ENCODE data around the gene SHANK1. TPM values are rescaled to one million over a fixed set of nuclear protein-coding genes. Genes with fewer than 3 reads are reported as not detected.
"Not testable (repeated sequence)": the region's sequence is repeated elsewhere in the genome, so short reads cannot be mapped to it uniquely, and the experiment has no call there.

Gene SHANK1
- polyA plus RNA-seq (2013): 3.9 TPM

DNA sequence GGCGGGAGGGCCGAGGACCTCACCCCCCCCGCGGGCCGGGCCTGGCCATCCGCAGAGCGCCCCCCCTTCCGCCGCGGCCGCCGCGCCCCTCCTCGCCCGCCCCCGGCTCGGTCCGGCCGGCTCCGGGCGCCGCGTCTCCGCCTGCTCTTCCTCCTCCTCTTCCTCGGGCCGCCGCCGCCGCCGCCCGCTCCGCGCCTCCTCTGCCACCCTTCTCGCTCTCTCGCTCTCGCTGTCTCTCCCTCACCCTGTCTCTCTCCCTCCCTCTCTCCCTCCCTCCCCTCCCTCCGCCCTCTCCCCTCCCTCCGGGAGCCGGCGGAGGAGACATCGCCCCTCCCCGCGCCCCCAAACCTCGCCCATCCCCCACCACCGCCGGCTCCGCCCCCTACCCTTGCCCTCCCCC is at the start of gene SHANK1:
SHANK1 (minus strand) TSS at position 237 of the 400 bp plus-strand sequence. CDS start 2,883 bp downstream, outside the sequence.
- H3K27ac ChIP-seq (ENCODE audit: insufficient read depth in 1 of 2, low read depth in 1 of 2, low read length in 2 of 2, poor library complexity in 1 of 2, severe bottlenecking in 2 of 2): no peak within 1 kb of the TSS
- peak within 1 kb of the TSS in 3 of 7 experiments; percentile 26 to 55 (median 28) for H3K4me3 ChIP-seq (ENCODE audit: control insufficient read depth in 1 of 7, extremely low read depth in 1 of 7, insufficient read depth in 4 of 7, low read depth in 2 of 7, low read length in 6 of 7)
- peaks cover 0 to 83% (median 29%) of the 10 kb centered on the region in 5 experiments for H3K27me3 ChIP-seq (replicated peaks in 2 of 5; ENCODE audit: control insufficient read depth in 4 of 5, insufficient read depth in 5 of 5, low read length in 4 of 5)
- H3K9me3 ChIP-seq (ENCODE audit: control extremely low read depth in 1 of 5, control insufficient read depth in 4 of 5, insufficient read depth in 2 of 5, low read depth in 1 of 5, low read length in 4 of 5): no peaks in the 10 kb centered on the region
- POLR2A ChIA-PET: no interaction called here
- 4% methylated on average over 25 of the region's 47 CpGs for WGBS (ENCODE audit: insufficient coverage)
- CTCF ChIA-PET: interaction anchor here (1.2 kb wide), 1 partner anchor 77 kb away, joined by 3 read pairs; no protein-coding TSS in a partner anchor
- H3K4me1 ChIP-seq (ENCODE audit: control extremely low read depth in 1 of 4, control insufficient read depth in 4 of 4, insufficient read depth in 4 of 4, low read length in 3 of 4): peaks cover 0 to 56% (median 27%) of the 10 kb centered on the region in 4 experiments
- H3K36me3 ChIP-seq (ENCODE audit: control insufficient read depth in 4 of 4, insufficient read depth in 4 of 4, low read length in 3 of 4): no peaks in the 10 kb centered on the region
- peak in 1 of 3 donors; percentile 40 for DNase-seq

GRCh38 chr19:50768277-50768676 is 48.7 kb upstream of the SHANK1 start:
- Histone ChIP-seq H3K4me3 (ENCODE audit: control insufficient read depth in 1 of 7, extremely low read depth in 1 of 7, insufficient read depth in 4 of 7, low read depth in 2 of 7, low read length in 6 of 7) (peak overlapping the region in 3 of 7 experiments; percentile 4 to 37 (median 33)), H3K36me3 (ENCODE audit: control insufficient read depth in 4 of 4, insufficient read depth in 4 of 4, low read length in 3 of 4) (no peaks in the 10 kb centered on the region), H3K4me1 (ENCODE audit: control extremely low read depth in 1 of 4, control insufficient read depth in 4 of 4, insufficient read depth in 4 of 4, low read length in 3 of 4) (peaks cover 0 to 10% (median 3%) of the 10 kb centered on the region in 4 experiments), H3K27ac (ENCODE audit: insufficient read depth in 1 of 2, low read depth in 1 of 2, low read length in 2 of 2, poor library complexity in 1 of 2, severe bottlenecking in 2 of 2) (no peak overlapping the region), H3K9me3 (ENCODE audit: control extremely low read depth in 1 of 5, control insufficient read depth in 4 of 5, insufficient read depth in 2 of 5, low read depth in 1 of 5, low read length in 4 of 5) (peaks cover 0 to 2% (median 0%) of the 10 kb centered on the region in 5 experiments), H3K27me3 (replicated peaks in 2 of 5; ENCODE audit: control insufficient read depth in 4 of 5, insufficient read depth in 5 of 5, low read length in 4 of 5) (no peaks in the 10 kb centered on the region)
- CTCF ChIA-PET: no interaction called here
- POLR2A ChIA-PET: no interaction called here
- 17% methylated on average over 4 of the region's 5 CpGs for WGBS (ENCODE audit: insufficient coverage)
- peak; percentile 54 to 77 (median 71) for DNase-seq

DNA sequence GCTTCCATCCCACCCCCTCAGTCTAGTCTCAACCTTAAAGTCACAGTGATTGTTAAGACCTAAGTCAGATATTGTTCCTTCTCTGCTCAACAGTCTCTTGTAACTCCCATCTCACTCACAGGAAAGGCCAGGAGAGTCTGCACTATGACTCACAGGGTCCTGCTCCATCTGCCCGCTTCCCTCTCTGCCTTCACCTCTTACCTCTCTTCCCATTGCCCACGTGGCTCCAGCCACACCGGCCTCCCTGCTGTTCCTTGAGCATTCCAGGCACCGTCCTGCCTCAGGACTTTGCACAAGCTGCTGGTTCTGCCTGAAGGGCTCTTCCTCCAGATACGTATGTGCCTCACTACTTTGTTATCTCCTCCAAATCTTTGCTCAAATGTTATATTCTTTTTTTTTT is 47.7 kb upstream of the SHANK1 start:
- POLR2A ChIA-PET; H3K27ac ChIP-seq (ENCODE audit: insufficient read depth in 1 of 2, low read depth in 1 of 2, low read length in 2 of 2, poor library complexity in 1 of 2, severe bottlenecking in 2 of 2); H3K9me3 ChIP-seq (ENCODE audit: control extremely low read depth in 1 of 5, control insufficient read depth in 4 of 5, insufficient read depth in 2 of 5, low read depth in 1 of 5, low read length in 4 of 5); H3K36me3 ChIP-seq (ENCODE audit: control insufficient read depth in 4 of 4, insufficient read depth in 4 of 4, low read length in 3 of 4); H3K4me3 ChIP-seq (ENCODE audit: control insufficient read depth in 1 of 7, extremely low read depth in 1 of 7, insufficient read depth in 4 of 7, low read depth in 2 of 7, low read length in 6 of 7); DNase-seq; H3K27me3 ChIP-seq (replicated peaks in 2 of 5; ENCODE audit: control insufficient read depth in 4 of 5, insufficient read depth in 5 of 5, low read length in 4 of 5); H3K4me1 ChIP-seq (ENCODE audit: control extremely low read depth in 1 of 4, control insufficient read depth in 4 of 4, insufficient read depth in 4 of 4, low read length in 3 of 4): not testable (repeated sequence)
- CTCF ChIA-PET: interaction anchor here (1.2 kb wide), 1 partner anchor 38 kb away, joined by 3 read pairs; no protein-coding TSS in a partner anchor
- WGBS (ENCODE audit: insufficient coverage): 61% methylated on average over 4 of the region's 5 CpGs

GRCh38 chr19:50766746-50767145 is 47.1 kb upstream of the SHANK1 start:
- DNase-seq; H3K27ac ChIP-seq (ENCODE audit: insufficient read depth in 1 of 2, low read depth in 1 of 2, low read length in 2 of 2, poor library complexity in 1 of 2, severe bottlenecking in 2 of 2); POLR2A ChIA-PET; H3K4me1 ChIP-seq (ENCODE audit: control extremely low read depth in 1 of 4, control insufficient read depth in 4 of 4, insufficient read depth in 4 of 4, low read length in 3 of 4); H3K27me3 ChIP-seq (replicated peaks in 2 of 5; ENCODE audit: control insufficient read depth in 4 of 5, insufficient read depth in 5 of 5, low read length in 4 of 5); H3K36me3 ChIP-seq (ENCODE audit: control insufficient read depth in 4 of 4, insufficient read depth in 4 of 4, low read length in 3 of 4); H3K4me3 ChIP-seq (ENCODE audit: control insufficient read depth in 1 of 7, extremely low read depth in 1 of 7, insufficient read depth in 4 of 7, low read depth in 2 of 7, low read length in 6 of 7); H3K9me3 ChIP-seq (ENCODE audit: control extremely low read depth in 1 of 5, control insufficient read depth in 4 of 5, insufficient read depth in 2 of 5, low read depth in 1 of 5, low read length in 4 of 5): not testable (repeated sequence)
- 91% methylated on average over 9 of the region's 12 CpGs for WGBS (ENCODE audit: insufficient coverage)
- CTCF ChIA-PET: interaction anchor here (1.2 kb wide), 1 partner anchor 38 kb away, joined by 3 read pairs; no protein-coding TSS in a partner anchor

DNA sequence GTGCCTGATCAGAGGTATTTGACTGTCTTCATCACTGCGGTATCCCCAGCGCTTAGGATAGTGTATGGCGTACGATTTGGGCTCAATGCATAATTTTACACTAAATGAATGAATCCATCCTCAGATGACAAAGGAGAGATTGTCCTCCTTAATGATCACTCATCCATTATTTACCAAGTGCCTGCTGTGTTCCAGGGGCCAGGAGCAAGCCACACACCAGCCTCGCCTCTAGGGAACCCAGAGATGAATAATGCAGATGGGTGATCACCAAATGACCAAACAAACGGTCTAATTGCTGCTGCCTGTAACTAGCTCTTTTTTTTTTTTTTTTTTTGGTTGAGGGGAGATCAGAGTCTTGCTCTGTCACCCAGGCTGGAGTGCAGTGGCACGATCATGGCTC is 44.8 kb upstream of the SHANK1 start:
- CTCF ChIA-PET: no interaction called here
- H3K36me3 ChIP-seq (ENCODE audit: control insufficient read depth in 4 of 4, insufficient read depth in 4 of 4, low read length in 3 of 4): no peaks in the 10 kb centered on the region
- no peaks in the 10 kb centered on the region for H3K27me3 ChIP-seq (replicated peaks in 2 of 5; ENCODE audit: control insufficient read depth in 4 of 5, insufficient read depth in 5 of 5, low read length in 4 of 5)
- peaks cover 0 to 10% (median 3%) of the 10 kb centered on the region in 4 experiments for H3K4me1 ChIP-seq (ENCODE audit: control extremely low read depth in 1 of 4, control insufficient read depth in 4 of 4, insufficient read depth in 4 of 4, low read length in 3 of 4)
- no peaks in the 10 kb centered on the region for H3K9me3 ChIP-seq (ENCODE audit: control extremely low read depth in 1 of 5, control insufficient read depth in 4 of 5, insufficient read depth in 2 of 5, low read depth in 1 of 5, low read length in 4 of 5)
- DNase-seq: no peak
- POLR2A ChIA-PET: no interaction called here
- 100% methylated on average over 3 of the region's 7 CpGs for WGBS (ENCODE audit: insufficient coverage)
- H3K27ac ChIP-seq (ENCODE audit: insufficient read depth in 1 of 2, low read depth in 1 of 2, low read length in 2 of 2, poor library complexity in 1 of 2, severe bottlenecking in 2 of 2): no peak overlapping the region
- H3K4me3 ChIP-seq (ENCODE audit: control insufficient read depth in 1 of 7, extremely low read depth in 1 of 7, insufficient read depth in 4 of 7, low read depth in 2 of 7, low read length in 6 of 7): no peak overlapping the region

DNA sequence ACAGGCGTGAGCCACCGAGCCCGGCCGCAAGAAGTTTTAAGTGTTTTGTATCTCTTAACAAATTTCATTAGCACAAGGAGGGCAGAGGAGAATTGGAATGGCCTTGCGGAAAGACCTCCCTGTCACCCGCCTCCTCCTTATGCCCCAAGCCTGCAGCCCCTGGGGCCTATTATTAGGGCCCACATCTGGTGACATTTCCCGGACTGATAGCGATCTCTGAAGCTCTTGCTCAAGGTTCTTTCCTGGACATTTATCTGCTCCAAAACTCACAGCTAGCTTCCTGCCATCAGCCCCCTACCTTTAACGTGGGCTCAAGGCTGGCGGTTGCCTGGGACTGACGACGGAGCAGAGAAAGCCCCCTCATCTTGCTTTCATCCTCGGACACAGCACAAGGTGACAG is 43.9 kb upstream of the SHANK1 start:
- H3K36me3 ChIP-seq (ENCODE audit: control insufficient read depth in 4 of 4, insufficient read depth in 4 of 4, low read length in 3 of 4); CTCF ChIA-PET; H3K4me3 ChIP-seq (ENCODE audit: control insufficient read depth in 1 of 7, extremely low read depth in 1 of 7, insufficient read depth in 4 of 7, low read depth in 2 of 7, low read length in 6 of 7); H3K27ac ChIP-seq (ENCODE audit: insufficient read depth in 1 of 2, low read depth in 1 of 2, low read length in 2 of 2, poor library complexity in 1 of 2, severe bottlenecking in 2 of 2); H3K9me3 ChIP-seq (ENCODE audit: control extremely low read depth in 1 of 5, control insufficient read depth in 4 of 5, insufficient read depth in 2 of 5, low read depth in 1 of 5, low read length in 4 of 5); H3K27me3 ChIP-seq (replicated peaks in 2 of 5; ENCODE audit: control insufficient read depth in 4 of 5, insufficient read depth in 5 of 5, low read length in 4 of 5); POLR2A ChIA-PET; DNase-seq; H3K4me1 ChIP-seq (ENCODE audit: control extremely low read depth in 1 of 4, control insufficient read depth in 4 of 4, insufficient read depth in 4 of 4, low read length in 3 of 4): not testable (repeated sequence)
- 85% methylated on average over 2 of the region's 13 CpGs for WGBS (ENCODE audit: insufficient coverage)

GRCh38 chr19:50761501-50761900 is 41.9 kb upstream of the SHANK1 start:
- H3K36me3 ChIP-seq (ENCODE audit: control insufficient read depth in 4 of 4, insufficient read depth in 4 of 4, low read length in 3 of 4); H3K9me3 ChIP-seq (ENCODE audit: control extremely low read depth in 1 of 5, control insufficient read depth in 4 of 5, insufficient read depth in 2 of 5, low read depth in 1 of 5, low read length in 4 of 5); H3K27me3 ChIP-seq (replicated peaks in 2 of 5; ENCODE audit: control insufficient read depth in 4 of 5, insufficient read depth in 5 of 5, low read length in 4 of 5); POLR2A ChIA-PET; DNase-seq; H3K4me3 ChIP-seq (ENCODE audit: control insufficient read depth in 1 of 7, extremely low read depth in 1 of 7, insufficient read depth in 4 of 7, low read depth in 2 of 7, low read length in 6 of 7); H3K27ac ChIP-seq (ENCODE audit: insufficient read depth in 1 of 2, low read depth in 1 of 2, low read length in 2 of 2, poor library complexity in 1 of 2, severe bottlenecking in 2 of 2); H3K4me1 ChIP-seq (ENCODE audit: control extremely low read depth in 1 of 4, control insufficient read depth in 4 of 4, insufficient read depth in 4 of 4, low read length in 3 of 4); CTCF ChIA-PET: not testable (repeated sequence)
- 93% methylated on average over 2 of the region's 3 CpGs for WGBS (ENCODE audit: insufficient coverage)
